Stimulated activated CD8-positive, alpha-beta memory T cell treated with anti-CD3 and anti-CD28 coated beads, Interleukin-12 subunit alpha, Interleukin-12 subunit beta, amount 100 ng/mL, for 1 hour (primary cell): Measurements from ENCODE around the gene CMTM7.

Experiments
- DNase-seq: peaks from one replicate; pipeline ENCODE4 v3.0.0-alpha.2; 2020; ENCODE audit warnings: low read depth

The CMTM7 gene

DNA sequence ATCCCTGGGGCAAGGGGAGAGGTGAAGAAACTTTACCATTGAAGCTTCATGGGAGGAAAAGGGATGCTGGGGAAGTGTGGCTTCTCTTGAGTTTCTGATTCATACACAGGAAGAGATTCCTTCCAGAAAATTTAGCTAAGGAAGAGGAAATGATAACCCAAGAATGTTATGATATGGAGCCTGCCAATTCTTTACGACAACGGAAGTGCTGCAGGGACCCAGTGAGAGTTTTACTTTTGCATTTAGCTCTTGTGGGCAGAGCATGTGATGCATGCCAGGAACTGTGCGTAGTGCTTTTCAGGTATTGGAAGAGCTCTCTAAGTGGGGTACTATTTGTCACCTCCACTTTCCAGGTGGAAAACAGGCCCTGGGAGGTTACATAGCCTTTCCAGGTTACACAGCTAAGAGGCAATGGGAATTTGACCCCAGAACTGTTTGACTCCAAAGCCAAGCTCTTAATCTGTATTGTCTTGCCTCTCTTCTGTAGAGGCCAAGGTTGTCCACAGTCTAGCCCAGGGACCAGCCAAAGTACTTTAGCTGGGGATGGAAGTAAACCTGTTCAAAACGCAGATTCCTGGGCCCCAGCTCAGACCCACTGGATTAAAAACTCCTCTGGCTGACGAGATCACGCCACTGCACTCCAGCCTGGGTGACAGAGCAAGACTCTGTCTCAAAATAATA, 23.0 kb downstream of the CMTM7 start:
- no peak for DNase-seq

- no peak for DNase-seq
These were observed 28.1 kb downstream of the CMTM7 start for GRCh38 chr3:32419742-32420125.

DNA sequence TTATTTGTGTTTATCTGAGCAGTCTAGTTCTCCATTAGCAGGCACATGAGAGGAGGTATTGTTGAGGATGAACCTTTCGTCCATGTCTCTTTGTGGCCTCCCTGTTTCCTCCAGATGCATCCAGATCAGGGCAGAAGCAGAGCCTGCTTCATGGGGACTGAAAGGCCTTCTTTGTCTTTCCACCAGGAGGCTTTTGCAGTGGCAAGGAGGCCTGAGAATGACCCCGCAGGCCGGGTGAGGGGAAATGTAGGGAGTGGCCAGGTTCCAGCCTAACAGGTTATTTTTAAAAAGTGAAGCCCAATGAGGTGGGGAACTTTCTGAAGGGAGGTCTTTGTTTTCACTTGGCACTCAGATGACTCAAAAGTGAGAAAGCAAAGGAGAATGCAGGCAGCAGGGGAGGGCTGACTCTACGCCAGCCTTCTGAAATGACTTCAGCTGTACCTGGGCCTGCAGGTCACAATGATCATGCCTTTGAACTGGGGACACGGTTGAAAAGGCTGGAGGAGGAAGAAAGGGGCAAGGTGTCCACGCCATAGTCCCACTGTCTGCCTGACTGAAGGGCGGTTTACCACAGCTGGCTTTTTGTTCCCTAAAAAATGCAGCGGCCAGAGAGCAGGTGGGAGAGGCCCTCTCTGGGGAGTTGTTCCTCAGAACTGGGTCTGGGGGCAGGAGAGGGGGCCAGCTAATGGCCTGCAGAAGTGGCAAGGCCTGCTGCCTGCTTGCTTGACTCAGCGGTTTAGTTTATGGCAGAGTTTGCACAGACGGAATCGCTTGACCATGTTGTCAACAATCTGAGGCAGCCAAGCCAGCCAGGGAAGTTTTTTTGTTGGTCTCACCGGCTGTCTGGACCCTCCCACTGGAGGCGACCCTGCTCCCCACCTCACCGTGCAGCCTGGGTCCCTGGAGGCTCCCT, 28.7 kb downstream of the CMTM7 start:
- no peak for DNase-seq

DNA sequence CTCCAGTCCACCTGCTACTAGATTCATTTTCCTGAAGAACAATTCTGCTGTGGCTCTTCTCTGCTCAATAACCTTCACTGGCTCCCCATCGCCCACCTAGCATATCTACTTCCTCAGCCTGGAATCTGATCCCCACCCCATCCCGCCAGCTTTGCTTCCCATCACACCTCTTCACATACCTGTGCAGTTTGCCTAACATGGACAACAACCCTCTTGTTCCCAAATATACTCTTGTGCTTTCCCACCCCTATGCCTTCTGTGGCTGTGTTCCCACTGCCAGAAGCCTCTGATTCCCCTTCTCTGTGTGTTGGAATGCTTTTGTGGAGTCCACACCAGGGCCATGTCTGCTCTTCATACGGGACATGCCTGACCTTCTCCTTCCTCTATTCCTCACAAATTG, 29.5 kb downstream of the CMTM7 start:
- no peak for DNase-seq

GRCh38 chr3:32421991-32422859, 30.6 kb downstream of the CMTM7 start:
- no peak for DNase-seq

GRCh38 chr3:32422943-32423342, 31.3 kb downstream of the CMTM7 start:
- DNase-seq: no peak

DNA sequence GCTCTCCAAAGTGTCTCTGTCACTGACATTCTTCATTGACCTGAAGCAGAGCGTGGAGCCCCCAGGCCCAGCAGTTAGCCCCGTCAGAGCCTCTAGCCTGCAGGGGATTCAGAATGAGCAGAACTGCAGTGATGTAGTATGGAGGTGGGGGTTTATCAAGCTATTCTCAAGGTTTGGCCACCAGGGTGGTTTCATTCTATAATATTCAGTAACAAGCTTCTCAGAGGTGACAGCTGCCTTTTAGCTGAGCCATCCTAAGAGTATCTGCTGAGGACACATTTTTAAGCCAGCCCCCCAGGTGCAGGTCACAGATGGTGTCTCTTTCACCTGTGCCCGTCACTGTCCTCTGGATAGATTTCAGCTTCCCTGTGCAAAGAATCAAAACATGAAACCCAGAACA, 31.9 kb downstream of the CMTM7 start:
- no peak for DNase-seq

- no peak for DNase-seq
These were observed 32.4 kb downstream of the CMTM7 start for GRCh38 chr3:32423956-32424557.

DNA sequence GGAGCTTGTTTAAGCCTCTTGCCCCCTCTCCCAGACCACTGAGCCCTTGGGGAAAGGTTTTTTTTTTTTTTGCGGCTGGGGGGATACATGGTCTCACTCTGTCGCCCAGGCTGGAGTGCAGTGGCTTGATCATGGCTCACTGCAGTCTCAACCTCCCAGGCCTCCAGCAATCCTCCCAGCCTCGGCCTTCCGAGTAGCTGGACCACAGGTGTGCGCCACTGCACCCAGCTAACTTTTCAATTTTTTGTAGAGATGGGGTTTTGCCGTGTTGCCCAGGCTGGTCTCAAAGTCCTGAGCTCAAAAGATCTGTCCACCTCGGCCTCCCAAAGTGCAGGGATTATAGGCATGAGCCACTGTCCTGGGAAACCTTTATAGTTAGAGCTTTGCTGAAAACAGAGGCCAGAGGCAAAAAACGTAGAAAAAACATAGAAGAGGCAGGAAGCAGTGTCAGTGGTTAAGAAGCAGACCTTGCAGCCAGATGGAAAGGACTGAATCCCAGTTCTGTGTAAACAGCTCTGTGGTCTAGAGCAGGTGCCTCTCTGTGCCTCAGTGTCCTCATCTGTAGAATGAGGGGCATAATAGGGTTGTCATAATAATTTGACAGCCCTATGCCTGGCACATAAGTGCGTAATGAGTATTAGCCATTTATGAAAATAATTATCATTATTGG, 33.1 kb downstream of the CMTM7 start:
- DNase-seq: no peak

DNA sequence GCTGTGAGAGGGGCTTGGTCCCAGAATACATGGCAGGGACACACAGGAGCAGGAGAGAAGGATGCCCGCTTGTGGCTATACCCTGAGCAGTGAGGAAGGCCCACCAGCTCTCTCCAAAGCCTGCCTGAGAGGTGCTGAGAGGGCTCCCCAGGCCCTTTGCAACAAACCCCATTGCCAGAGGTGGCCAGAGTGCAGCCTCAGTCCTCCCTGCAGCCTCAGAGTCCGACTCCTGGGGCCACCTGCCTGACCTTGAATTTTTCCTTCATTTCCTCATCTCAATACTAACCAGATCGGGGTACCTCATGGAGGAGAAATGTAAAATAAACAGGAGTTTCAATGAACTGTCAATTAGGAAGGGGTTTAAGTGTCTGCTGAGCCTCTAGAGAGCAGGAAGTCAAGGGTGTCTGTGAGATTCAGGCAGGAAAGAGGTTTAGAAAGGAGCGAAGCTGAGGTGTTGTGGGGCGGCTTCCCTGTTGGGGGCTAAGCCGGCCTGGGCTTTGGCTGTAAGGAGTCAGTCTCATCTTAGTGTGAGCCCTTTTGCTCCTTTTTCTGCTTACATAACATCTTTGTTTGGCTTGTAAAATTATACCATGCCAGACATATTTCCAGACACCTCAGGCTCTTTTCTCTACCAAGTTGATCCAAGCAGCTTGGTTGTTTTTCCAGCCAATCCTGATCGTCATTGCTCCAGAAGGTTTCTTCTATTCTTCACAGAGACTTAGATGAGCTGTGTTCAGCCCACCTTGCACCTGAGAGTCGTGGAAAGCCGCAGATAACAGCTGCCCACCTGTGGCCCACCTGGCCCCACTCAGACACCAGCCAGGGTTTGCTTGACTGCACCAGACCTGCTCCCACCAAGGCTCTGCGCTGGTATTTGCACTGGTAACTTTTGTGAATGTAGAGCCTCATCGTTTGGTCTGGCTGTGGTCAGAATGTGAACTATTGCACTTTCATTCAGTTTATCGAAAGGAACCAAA, 36.7 kb downstream of the CMTM7 start:
- DNase-seq: no peak

- DNase-seq: no peak
These were observed 39.2 kb downstream of the CMTM7 start for GRCh38 chr3:32430900-32431299.

GRCh38 chr3:32431481-32431880, 39.8 kb downstream of the CMTM7 start:
- DNase-seq: no peak

- no peak for DNase-seq
These were observed 40.5 kb downstream of the CMTM7 start for GRCh38 chr3:32432045-32432710.

GRCh38 chr3:32432711-32433530, 41.3 kb downstream of the CMTM7 start:
- no peak for DNase-seq

- DNase-seq: no peak
These were observed 42.6 kb downstream of the CMTM7 start for GRCh38 chr3:32434206-32434605.

GRCh38 chr3:32435911-32436815, 44.5 kb downstream of the CMTM7 start:
- DNase-seq: no peak

DNA sequence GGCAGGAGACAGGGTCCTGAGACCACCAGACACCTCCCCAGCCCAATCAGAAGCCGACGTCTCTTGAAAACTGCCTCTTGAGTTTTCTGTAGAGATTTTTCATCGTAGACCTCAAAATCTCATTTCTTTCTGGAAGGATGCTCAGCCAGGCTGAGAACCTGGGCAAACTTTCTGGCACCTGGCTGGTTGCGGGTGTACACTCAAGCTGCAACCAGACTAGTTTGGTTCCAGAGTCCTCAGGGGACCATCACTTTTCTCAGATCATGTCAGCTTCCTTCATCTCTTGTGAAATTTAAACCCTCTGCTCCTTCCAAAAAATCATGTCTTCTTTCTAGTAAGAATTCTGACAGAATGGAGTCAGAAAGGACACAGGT, 45.1 kb downstream of the CMTM7 start:
- no peak for DNase-seq

- no peak for DNase-seq
These were observed 46.2 kb downstream of the CMTM7 start for GRCh38 chr3:32437896-32438295.
